ENCODE results near the gene ARCN1. TPM values are rescaled to one million over a fixed set of nuclear protein-coding genes. Genes with fewer than 3 reads are reported as not detected.
A peak's percentile ranks its signal among the peaks of the same experiment; 100 is the strongest.

ARCN1 gene
- total and polyA plus RNA-seq, 2 donors (not counting 1 experiment from before 2014, with no cell fraction given) = 116 to 387 TPM

- H4K20me1 ChIP-seq (ENCODE audit: control insufficient read depth, extremely low read depth, insufficient read depth, low read length) = no peaks in the 10 kb centered on the region
- TF ChIP-seq EZH2 (IDR thresholded peaks at IDR 0.05; ENCODE audit: low read length, missing control alignments) = no peak
- TF ChIP-seq CTCF (conservative IDR thresholded peaks at IDR 0.05 in 1 of 2, IDR thresholded peaks at IDR 0.05 in 1 of 2; ENCODE audit: low read depth in 1 of 2, low read length in 2 of 2) = no peak
- H3K9me3 ChIP-seq (ENCODE audit: control insufficient read depth, insufficient read depth, low read depth, low read length) = no peaks in the 10 kb centered on the region
- no peak overlapping the region for H3K9ac ChIP-seq (ENCODE audit: insufficient read depth, low read length)
- no peak overlapping the region for H3K4me2 ChIP-seq (ENCODE audit: extremely low read depth, insufficient read depth, low read length)
- H2AFZ ChIP-seq (ENCODE audit: low read length) = no peak overlapping the region
- no peak overlapping the region for H3K4me3 ChIP-seq (replicated peaks in 1 of 4; ENCODE audit: control extremely low read depth in 1 of 4, insufficient read depth in 1 of 4, low read depth in 3 of 4, low read length in 4 of 4)
- H3K27me3 ChIP-seq (ENCODE audit: control insufficient read depth, insufficient read depth, low read length) = no peaks in the 10 kb centered on the region
- DNase-seq (ENCODE audit: low read depth in 2 of 2) = no peak
- peak overlapping the region; percentile 10 for H3K27ac ChIP-seq (ENCODE audit: insufficient read depth, low read length)
- no peaks in the 10 kb centered on the region for H3K79me2 ChIP-seq (ENCODE audit: control insufficient read depth, insufficient read depth, low read length)
- H3K36me3 ChIP-seq (ENCODE audit: control insufficient read depth, insufficient read depth, low read length) = peaks cover 47% of the 10 kb centered on the region
- peaks cover 35% of the 10 kb centered on the region for H3K4me1 ChIP-seq (ENCODE audit: control insufficient read depth, extremely low read depth, insufficient read depth, low read length)
Observed at GRCh38 chr11:118636569-118637290, 64.5 kb downstream of the ARCN1 start.

- no peaks in the 10 kb centered on the region for H3K79me2 ChIP-seq (ENCODE audit: control insufficient read depth, insufficient read depth, low read length)
- peaks cover 47% of the 10 kb centered on the region for H3K36me3 ChIP-seq (ENCODE audit: control insufficient read depth, insufficient read depth, low read length)
Observed at GRCh38 chr11:118638726-118639125, 66.5 kb downstream of the ARCN1 start.

DNA sequence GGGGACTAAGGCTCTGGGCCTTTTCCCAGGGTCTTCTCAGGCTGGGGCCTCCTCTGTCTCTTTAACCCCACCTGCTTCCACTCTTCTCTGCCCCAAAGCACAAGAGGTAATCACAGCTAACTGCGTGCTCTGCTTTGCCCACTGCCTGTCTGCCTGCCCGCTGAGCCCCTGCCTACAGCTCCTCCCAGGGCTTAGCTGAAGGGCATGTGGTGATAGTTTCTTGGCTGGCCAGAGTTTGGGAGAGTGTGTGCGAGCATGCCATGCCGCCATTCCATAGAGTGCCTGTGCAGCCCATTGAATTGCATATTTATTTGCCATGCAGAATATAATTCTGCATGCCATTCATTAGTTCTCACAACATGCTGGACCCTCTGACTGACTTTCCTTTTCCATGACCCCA lies 67.7 kb downstream of the ARCN1 start:
- no peaks in the 10 kb centered on the region for H4K20me1 ChIP-seq (ENCODE audit: control insufficient read depth, extremely low read depth, insufficient read depth, low read length)
- H3K27ac ChIP-seq (ENCODE audit: insufficient read depth, low read length) = no peak overlapping the region
- H3K9ac ChIP-seq (ENCODE audit: insufficient read depth, low read length) = no peak overlapping the region
- H3K36me3 ChIP-seq (ENCODE audit: control insufficient read depth, insufficient read depth, low read length) = peaks cover 52% of the 10 kb centered on the region
- no peaks in the 10 kb centered on the region for H3K9me3 ChIP-seq (ENCODE audit: control insufficient read depth, insufficient read depth, low read depth, low read length)
- TF ChIP-seq EZH2 (IDR thresholded peaks at IDR 0.05; ENCODE audit: low read length, missing control alignments) (no peak), CTCF (conservative IDR thresholded peaks at IDR 0.05 in 1 of 2, IDR thresholded peaks at IDR 0.05 in 1 of 2; ENCODE audit: low read depth in 1 of 2, low read length in 2 of 2) (no peak)
- no peaks in the 10 kb centered on the region for H3K27me3 ChIP-seq (ENCODE audit: control insufficient read depth, insufficient read depth, low read length)
- no peak overlapping the region for H2AFZ ChIP-seq (ENCODE audit: low read length)
- H3K79me2 ChIP-seq (ENCODE audit: control insufficient read depth, insufficient read depth, low read length) = no peaks in the 10 kb centered on the region
- no peak overlapping the region for H3K4me2 ChIP-seq (ENCODE audit: extremely low read depth, insufficient read depth, low read length)
- H3K4me1 ChIP-seq (ENCODE audit: control insufficient read depth, extremely low read depth, insufficient read depth, low read length) = peaks cover 18% of the 10 kb centered on the region
- no peak for DNase-seq (ENCODE audit: low read depth in 2 of 2)
- no peak overlapping the region for H3K4me3 ChIP-seq (replicated peaks in 1 of 4; ENCODE audit: control extremely low read depth in 1 of 4, insufficient read depth in 1 of 4, low read depth in 3 of 4, low read length in 4 of 4)

More at GRCh38 chr11:118638726-118639125, 66.5 kb downstream of the ARCN1 start:
- no peak overlapping the region for H3K27ac ChIP-seq (ENCODE audit: insufficient read depth, low read length)
- TF ChIP-seq EZH2 (IDR thresholded peaks at IDR 0.05; ENCODE audit: low read length, missing control alignments) (no peak), CTCF (conservative IDR thresholded peaks at IDR 0.05 in 1 of 2, IDR thresholded peaks at IDR 0.05 in 1 of 2; ENCODE audit: low read depth in 1 of 2, low read length in 2 of 2) (no peak)
- H3K27me3 ChIP-seq (ENCODE audit: control insufficient read depth, insufficient read depth, low read length) = no peaks in the 10 kb centered on the region
- no peak overlapping the region for H3K4me3 ChIP-seq (replicated peaks in 1 of 4; ENCODE audit: control extremely low read depth in 1 of 4, insufficient read depth in 1 of 4, low read depth in 3 of 4, low read length in 4 of 4)
- no peak overlapping the region for H2AFZ ChIP-seq (ENCODE audit: low read length)
- DNase-seq (ENCODE audit: low read depth in 2 of 2) = no peak
- no peak overlapping the region for H3K9ac ChIP-seq (ENCODE audit: insufficient read depth, low read length)
- H4K20me1 ChIP-seq (ENCODE audit: control insufficient read depth, extremely low read depth, insufficient read depth, low read length) = no peaks in the 10 kb centered on the region
- H3K4me1 ChIP-seq (ENCODE audit: control insufficient read depth, extremely low read depth, insufficient read depth, low read length) = peaks cover 29% of the 10 kb centered on the region
- no peaks in the 10 kb centered on the region for H3K9me3 ChIP-seq (ENCODE audit: control insufficient read depth, insufficient read depth, low read depth, low read length)
- no peak overlapping the region for H3K4me2 ChIP-seq (ENCODE audit: extremely low read depth, insufficient read depth, low read length)
